OCI-M2 (cell line): ENCODE results near the gene IGFN1.

Source experiments
- DNase-seq: peaks from one replicate; lab custom pipeline; 2025; ENCODE audit not compliant: unreplicated experiment; lab: John Stamatoyannopoulos, UW

Gene IGFN1

DNA sequence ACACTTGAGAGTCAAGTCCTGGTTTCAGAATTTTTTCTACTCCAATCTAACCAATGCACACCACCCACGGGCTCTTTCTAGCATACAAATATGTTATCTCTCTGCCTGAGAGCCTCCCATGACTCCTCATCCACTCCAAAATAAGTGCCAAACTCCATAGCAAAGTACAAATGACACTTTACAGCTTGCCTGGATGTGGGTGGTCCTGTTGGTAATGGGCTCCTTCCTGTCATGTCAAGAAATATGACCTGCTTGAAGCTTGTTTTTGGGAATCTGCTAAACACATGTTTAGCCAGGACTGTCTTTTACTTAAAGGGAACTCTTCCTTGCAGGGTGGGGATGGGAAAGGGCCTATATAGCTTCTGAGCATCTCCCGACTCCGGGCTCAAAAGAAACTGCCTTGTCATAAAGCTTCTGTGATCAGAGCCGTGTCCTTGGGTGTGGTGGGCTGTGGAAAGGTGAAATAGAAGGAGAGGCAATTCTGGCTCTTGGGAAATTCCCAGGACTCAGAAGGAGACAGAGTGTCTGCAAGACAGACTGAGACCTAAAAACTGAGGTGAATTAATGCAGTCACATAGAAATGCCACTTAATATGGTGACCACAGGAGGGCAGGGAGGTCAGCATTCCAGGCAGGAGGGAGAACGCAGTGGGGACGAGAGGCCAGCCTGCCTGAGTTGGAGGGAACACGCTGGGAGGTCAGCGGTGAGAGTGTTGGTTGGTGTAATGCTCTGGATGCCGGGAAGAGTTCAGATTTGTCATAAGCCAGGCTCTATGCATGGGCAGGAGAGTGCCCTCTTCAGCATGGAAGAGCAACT, 6.1 kb upstream of the IGFN1 start:
- no peak for DNase-seq

- DNase-seq: no peak
These were observed 5.5 kb upstream of the IGFN1 start for GRCh38 chr1:201185123-201185453.

DNA sequence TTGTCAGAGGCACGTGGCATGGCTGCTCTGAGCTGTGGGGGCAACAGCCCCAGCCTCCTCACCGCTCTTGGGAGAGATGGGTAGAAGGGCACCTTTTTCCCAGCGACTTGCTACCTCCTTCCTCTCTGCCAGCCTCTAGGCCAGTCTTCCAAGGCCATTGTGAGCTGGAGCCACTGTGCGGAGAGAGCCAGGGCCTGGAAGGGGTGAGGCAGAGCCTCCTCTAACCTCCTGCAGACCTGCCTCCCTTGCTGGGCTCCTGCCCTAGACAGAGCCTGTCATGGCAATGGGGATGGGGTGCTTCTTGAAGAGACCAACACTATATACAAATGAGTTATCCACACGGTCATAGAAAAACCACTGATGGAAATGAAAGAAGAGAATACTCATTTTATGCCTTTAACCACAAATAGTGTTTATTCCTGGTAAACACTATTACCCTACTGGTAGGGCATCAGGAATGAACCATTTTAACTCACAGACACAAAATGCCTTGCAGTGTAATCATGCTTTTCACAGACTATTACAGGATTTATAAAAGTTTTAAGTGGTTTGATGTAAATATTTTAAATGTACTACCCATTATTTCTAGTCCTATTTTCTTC, 5.0 kb upstream of the IGFN1 start:
- DNase-seq: no peak

DNA sequence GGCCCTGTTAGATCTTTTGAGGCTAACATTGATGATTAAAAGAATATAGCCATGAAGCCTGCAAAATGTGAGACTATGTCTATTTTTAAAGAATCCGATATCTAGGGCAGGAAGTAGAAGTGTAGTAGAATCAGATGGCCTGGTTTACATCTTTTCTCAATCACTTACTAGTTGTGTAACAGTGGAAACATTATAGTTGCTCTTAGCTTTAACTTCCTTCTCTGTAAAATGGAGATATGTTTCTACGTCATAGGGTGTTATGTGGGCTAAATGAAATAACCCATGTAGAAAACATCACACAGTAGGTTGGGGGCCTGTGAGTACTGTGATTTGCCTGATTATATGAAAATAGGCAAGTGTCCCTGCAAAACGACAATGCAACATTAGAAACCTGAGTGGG, 4.4 kb upstream of the IGFN1 start:
- no peak for DNase-seq

- DNase-seq: no peak
These were observed 1.5 kb upstream of the IGFN1 start for GRCh38 chr1:201189085-201189484.

- no peak for DNase-seq
These were observed 619 bp upstream of the IGFN1 start for GRCh38 chr1:201190005-201190404.

DNA sequence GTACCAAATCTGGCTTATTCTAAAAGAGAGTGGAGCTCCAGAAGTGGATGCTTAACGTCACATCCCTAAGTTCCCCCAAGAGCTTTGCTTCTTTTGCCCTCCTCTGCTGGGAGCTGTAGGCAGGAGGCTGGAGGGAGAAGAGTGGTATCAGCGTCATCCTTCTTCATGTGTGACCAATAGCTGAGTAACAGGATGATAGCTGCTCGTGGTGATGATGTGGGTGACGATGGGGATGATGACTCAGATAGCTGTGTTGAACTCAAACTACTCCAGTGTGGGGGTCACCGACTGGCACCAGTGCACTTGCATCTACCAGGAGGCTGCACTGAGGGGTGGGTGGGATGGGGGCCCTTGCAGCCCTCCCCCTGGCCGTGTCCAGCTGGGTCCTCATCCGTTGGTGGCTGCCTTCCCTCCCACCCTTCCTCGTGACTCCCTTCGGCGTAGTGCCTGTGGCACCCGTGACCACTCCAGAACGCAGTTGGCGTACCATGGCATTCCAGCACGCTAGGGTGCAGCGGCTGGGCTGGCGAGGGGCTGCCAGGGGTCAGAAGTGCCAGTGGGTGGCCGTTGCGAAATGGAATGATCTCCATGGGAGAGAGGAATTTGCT, 1.1 kb downstream of the IGFN1 start:
- no peak for DNase-seq

- no peak for DNase-seq
These were observed 1.7 kb downstream of the IGFN1 start for GRCh38 chr1:201192261-201192788.

DNA sequence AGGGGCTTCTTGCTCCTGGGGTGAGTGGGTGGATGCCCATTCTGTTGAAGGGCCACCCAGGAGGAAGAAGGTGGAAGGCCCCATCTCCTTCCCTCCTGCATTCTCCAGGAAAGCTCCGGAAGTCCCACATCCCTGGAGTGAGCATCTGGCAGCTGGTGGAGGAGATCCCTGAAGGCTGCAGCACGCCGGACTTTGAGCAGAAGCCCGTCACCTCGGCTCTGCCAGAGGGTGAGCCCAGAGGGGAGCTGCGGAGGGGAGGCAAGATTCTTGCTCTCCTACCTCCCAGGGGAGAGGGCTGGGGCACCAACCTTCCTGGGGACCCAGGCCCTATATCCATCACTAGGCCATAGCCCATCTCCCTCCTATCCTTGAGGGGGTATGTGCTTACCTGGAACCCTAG, 3.4 kb downstream of the IGFN1 start:
- DNase-seq: no peak

DNA sequence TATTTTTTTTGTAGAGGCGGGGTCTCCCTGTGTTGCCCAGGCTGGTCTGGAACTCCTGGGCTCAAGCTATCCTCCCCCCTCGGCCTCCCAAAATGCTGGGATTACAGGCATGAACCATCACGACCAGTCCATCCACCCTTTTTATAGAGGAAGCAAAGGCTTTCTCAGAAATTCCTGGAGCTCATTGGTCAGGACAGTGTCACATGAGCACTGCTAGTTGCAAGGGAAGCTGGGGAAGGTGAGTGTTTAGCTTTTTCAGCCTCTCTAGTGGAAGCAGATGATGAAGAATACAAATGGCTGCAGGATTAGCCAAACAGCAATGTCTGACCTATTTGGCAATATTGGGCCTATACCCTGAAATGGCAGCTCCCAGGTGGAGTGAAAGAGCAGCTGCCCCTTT, 8.0 kb downstream of the IGFN1 start:
- DNase-seq: no peak

DNA sequence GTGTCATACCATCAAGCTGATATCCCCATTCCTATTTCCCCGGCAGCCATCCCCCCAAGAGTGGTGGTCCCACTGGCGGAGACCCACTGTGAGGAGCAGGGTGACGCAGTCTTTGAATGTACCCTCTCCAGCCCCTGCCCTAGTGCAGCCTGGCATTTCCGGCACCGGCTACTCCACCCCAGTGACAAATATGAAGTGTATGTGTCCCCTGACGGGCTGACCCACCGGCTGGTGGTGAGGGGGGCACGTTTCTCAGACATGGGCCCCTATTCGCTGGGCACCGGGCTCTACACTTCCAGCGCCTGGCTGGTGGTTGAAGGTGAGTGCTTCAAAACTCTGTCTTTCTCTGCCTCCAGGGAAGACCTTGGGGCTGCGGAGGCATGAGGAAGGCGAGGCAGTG, 14.4 kb downstream of the IGFN1 start:
- no peak for DNase-seq

- no peak for DNase-seq
These were observed 15.6 kb downstream of the IGFN1 start for GRCh38 chr1:201206176-201206575.

DNA sequence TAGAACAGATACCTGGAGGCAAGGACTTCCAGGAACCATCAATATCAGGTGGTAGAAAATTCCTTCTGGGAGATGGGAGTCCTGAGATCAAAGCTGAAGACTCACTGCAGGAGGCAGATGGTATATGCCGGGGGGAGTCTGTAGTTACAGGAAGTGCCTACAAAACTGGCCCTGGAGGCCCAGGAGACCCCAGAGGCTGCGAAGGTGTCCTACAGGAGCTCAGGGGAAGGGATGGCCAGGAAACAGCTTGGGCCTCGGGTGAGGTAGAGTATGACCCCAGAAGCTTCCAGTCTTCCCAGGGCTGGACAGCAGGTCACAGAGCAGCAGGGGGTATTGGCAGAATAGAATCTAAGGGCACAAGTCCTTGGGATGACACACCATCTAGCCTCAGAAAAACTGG, 16.4 kb downstream of the IGFN1 start:
- no peak for DNase-seq

- no peak for DNase-seq
These were observed 17.6 kb downstream of the IGFN1 start for GRCh38 chr1:201208236-201208635.

GRCh38 chr1:201212056-201212455, 21.4 kb downstream of the IGFN1 start:
- DNase-seq: no peak

- no peak for DNase-seq
These were observed 21.9 kb downstream of the IGFN1 start for GRCh38 chr1:201212461-201213055.

DNA sequence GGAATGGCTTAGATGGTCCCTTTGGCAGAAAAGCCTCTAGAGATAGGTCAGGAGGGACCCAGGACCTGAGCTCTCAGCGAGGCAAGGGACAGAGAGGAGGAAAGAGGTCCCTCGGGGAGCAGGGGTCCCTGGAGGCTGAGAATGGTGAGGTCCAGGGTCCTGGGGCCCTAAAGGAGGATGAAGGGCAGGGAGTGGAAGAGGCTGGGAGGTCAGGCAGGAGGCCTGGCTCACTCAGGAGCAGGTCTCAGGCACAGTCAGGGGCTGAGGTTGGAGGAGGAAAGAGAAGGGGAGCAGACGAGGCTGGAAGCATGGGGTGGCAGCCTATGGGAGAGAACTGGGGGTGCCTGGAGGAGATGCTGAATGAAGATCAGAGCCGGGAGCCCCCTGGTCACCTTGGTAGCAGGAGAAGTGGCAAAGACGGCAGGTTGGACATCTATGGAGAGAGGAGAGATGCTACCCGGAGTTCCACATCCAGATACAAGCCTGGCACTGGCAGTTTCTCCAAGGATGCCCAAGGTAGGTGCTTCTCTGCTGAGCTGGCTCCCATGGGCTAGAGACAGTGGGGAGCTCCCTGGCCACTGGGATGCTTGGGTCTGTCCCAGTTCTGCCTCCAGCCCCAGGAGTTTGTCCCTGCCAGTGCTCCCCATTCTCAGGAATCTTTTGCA, 22.6 kb downstream of the IGFN1 start:
- DNase-seq: no peak

DNA sequence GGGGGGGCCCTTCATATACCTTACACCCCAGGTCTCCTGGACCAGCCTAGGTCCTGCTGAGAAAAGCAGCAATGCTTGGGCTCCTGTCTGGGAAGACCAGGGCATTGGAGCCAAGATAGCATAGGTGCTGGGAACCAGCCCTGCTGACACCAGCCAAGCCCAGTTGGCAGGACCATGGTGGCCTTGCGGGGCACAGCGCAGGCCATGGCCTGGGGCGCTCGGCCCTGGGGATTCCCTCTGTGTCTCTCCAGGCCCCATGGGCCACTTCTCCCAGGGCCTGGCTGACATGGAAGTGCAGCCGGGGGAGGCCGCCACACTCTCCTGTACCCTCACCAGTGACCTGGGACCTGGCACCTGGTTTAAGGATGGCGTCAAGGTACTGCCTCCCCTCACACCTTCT, 23.3 kb downstream of the IGFN1 start:
- no peak for DNase-seq

DNA sequence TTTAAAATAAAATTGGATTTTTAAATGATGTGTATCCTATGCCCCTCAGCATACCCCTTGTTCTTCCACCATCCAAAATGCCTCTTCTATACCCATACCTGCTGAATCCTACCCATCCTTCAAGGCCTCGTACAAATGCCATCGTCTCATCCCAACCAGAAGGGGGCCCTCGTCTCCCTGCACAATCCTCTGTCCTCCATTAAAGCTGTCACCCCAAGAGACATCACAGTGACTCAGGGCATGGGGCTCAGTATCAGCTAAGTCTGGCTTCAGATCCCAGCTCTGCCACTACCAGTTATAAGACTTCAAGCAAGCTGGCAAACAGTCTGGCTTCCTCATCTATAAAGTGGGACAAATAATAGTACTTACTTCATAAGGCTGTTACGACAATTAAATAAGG, 23.8 kb downstream of the IGFN1 start:
- DNase-seq: no peak

GRCh38 chr1:201214886-201215285, 24.3 kb downstream of the IGFN1 start:
- no peak for DNase-seq
